ENCODE data around the gene CASP3.
"Not testable (repeated sequence)": the region's sequence is repeated elsewhere in the genome, so short reads cannot be mapped to it uniquely, and the experiment has no call there.

CASP3 gene

GRCh38 chr4:184591747-184592270 is 57.4 kb downstream of the CASP3 start:
- not testable (repeated sequence) for DNase-seq

- no peak for DNase-seq
These were observed 58.1 kb downstream of the CASP3 start for GRCh38 chr4:184591070-184591677.

- DNase-seq, result no peak
These were observed 59.1 kb downstream of the CASP3 start for GRCh38 chr4:184590196-184590595.

- DNase-seq, result no peak
These were observed 60.4 kb downstream of the CASP3 start for GRCh38 chr4:184588893-184589292.

GRCh38 chr4:184587701-184588100 is 61.5 kb downstream of the CASP3 start:
- DNase-seq, result no peak

GRCh38 chr4:184587221-184587620 is 62.0 kb downstream of the CASP3 start:
- no peak for DNase-seq

- DNase-seq, result no peak
These were observed 65.3 kb downstream of the CASP3 start for GRCh38 chr4:184583738-184584502.

Measured in NCI-H524 (cell line).